HG03066 (cell line): ENCODE measurements around the gene UBTFL1.
"Not testable (repeated sequence)": the region's sequence is repeated elsewhere in the genome, so short reads cannot be mapped to it uniquely, and the experiment has no call there.

ENCODE experiments used
- ATAC-seq: cut with Tn5 transposase; IDR thresholded peaks from one replicate; pipeline ENCODE4 v1.9.1; 2021; ENCODE audit warnings: low read depth; ENCODE audit not compliant: unreplicated experiment

The UBTFL1 gene

GRCh38 chr11:90085650-90086049 lies at the start of gene UBTFL1:
TSS of gene UBTFL1 (plus strand) at chr11:90085950. CDS start at chr11:90085950, 0 bp downstream.
- not testable (repeated sequence) for ATAC-seq

- not testable (repeated sequence) for ATAC-seq
These were observed 34.0 kb upstream of the UBTFL1 start for GRCh38 chr11:90051591-90052209.

- not testable (repeated sequence) for ATAC-seq
These were observed 33.4 kb upstream of the UBTFL1 start for GRCh38 chr11:90052311-90052710.

DNA sequence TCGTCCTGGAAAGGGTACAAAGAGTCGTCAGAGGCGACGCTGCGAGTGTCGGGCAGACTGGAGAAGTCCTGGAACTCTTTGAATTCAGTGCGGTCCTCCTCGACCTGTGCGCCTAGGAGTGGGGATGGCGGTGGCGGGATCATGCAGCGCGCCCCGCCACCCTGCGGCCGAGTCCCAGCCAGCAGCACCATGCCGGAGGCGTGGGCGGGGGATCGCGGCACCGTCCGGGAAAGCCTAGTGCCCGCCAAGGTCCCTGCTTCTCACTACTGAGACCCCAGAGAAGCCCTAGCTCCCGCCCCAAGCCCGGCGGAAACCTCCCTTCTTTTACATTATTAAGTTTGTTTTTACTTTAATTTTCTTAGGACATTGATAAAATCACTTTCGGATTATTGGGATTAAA lies 32.2 kb upstream of the UBTFL1 start:
- ATAC-seq = not testable (repeated sequence)

- not testable (repeated sequence) for ATAC-seq
These were observed 3.0 kb downstream of the UBTFL1 start for GRCh38 chr11:90088731-90089130.

- not testable (repeated sequence) for ATAC-seq
These were observed 9.6 kb downstream of the UBTFL1 start for GRCh38 chr11:90095230-90095924.

- not testable (repeated sequence) for ATAC-seq
These were observed 12.5 kb downstream of the UBTFL1 start for GRCh38 chr11:90098261-90098660.

- ATAC-seq = no peak
These were observed 14.7 kb downstream of the UBTFL1 start for GRCh38 chr11:90100431-90100830.

GRCh38 chr11:90113541-90113940 lies 27.8 kb downstream of the UBTFL1 start:
- no peak for ATAC-seq

GRCh38 chr11:90120191-90120590 lies 34.4 kb downstream of the UBTFL1 start:
- no peak for ATAC-seq

GRCh38 chr11:90124371-90124770 lies 38.6 kb downstream of the UBTFL1 start:
- no peak for ATAC-seq

DNA sequence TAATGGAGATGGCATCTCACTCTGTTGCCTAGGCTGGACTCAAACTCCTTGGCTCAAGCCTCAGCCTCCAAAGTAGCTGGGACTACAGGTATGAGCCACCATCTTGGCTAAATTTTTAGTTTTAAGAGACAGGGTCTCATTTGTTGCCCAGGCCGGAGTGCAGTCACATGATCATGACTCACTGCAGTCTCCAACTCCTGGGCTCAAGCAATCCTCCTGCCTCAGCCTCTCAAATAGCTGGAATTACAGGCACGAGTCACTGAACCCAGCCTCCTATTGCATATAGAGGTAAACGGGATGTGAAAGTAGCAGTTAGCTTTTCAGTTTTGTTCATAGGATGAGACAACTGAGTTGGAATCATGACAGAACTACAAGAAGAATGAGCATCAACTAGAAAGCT lies 39.2 kb downstream of the UBTFL1 start:
- ATAC-seq = no peak

- ATAC-seq = no peak
These were observed 48.1 kb downstream of the UBTFL1 start for GRCh38 chr11:90133560-90134477.

DNA sequence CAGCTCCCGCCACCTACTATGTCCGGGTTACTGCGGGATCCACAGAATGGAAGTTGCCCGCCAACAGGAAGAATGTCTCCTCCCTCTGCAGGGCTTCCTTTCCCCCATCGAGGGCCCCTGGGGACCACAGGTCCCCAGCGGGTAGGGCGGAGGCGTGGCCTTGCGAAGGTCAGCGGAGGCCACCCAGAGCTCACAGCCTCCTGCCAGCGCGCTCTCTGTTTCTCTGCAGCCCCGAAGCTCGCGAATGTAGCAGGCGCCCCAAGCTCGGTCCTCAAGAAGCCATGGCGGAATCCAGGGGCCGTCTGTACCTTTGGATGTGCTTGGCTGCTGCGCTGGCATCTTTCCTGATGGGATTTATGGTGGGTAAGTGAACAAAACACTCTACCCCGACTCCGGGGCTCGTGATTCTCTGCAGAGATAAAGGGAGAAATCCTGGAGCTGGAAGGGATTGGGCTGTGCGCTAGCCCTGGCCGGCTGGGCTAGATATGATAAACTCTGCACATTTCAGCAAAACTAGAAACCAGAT lies 48.8 kb downstream of the UBTFL1 start, which contains the start of gene NAALAD2:
TSS of gene NAALAD2 (plus strand) at position 186 of the 526 bp plus-strand sequence. CDS start at position 282, 96 bp downstream.
- peak; percentile 65 for ATAC-seq

- no peak for ATAC-seq
These were observed 49.3 kb downstream of the UBTFL1 start for GRCh38 chr11:90135016-90135415.
